ENCODE results near the gene OGFOD3. TPM values are rescaled to one million over a fixed set of nuclear protein-coding genes. Genes with fewer than 3 reads are reported as not detected.
A peak's percentile ranks its signal among the peaks of the same experiment; 100 is the strongest.

The OGFOD3 gene
- total and polyA plus RNA-seq, 2 donors from 2014 or later = 27.8 to 36.1 TPM

- no peak for FAIRE-seq
- Histone ChIP-seq H3K27ac (ENCODE audit: low read depth in 2 of 2, low read length in 2 of 2) (peak overlapping the region in 1 of 2 donors; percentile 28), H3K4me1 (ENCODE audit: control insufficient read depth in 2 of 3, insufficient read depth in 2 of 3, low read depth in 1 of 3, low read length in 3 of 3) (peaks cover 0 to 5% (median 0%) of the 10 kb centered on the region in 3 donors), H3K36me3 (ENCODE audit: control insufficient read depth in 2 of 3, insufficient read depth in 3 of 3, low read length in 3 of 3) (peaks cover 0 to 2% (median 0%) of the 10 kb centered on the region in 3 donors), H3K4me3 (ENCODE audit: low read length in 3 of 3) (no peak overlapping the region), H3K27me3 (ENCODE audit: control insufficient read depth, insufficient read depth, low read length) (no peaks in the 10 kb centered on the region), H3K9ac (ENCODE audit: low read length in 3 of 3) (no peak overlapping the region), H3K9me3 (ENCODE audit: control insufficient read depth in 2 of 3, insufficient read depth in 1 of 3, low read length in 3 of 3) (no peaks in the 10 kb centered on the region)
- TF ChIP-seq CTCF (IDR thresholded peaks at IDR 0.05; ENCODE audit: borderline replicate concordance, extremely low read depth, insufficient read depth) = peak; percentile 39
- peak in 3 of 5 donors; percentile 41 to 51 (median 48) for DNase-seq
- intact Hi-C loops (cut with DNase I) = no loop called here
Observed at GRCh38 chr17:82424001-82424862, 5.8 kb upstream of the OGFOD3 start.

DNA sequence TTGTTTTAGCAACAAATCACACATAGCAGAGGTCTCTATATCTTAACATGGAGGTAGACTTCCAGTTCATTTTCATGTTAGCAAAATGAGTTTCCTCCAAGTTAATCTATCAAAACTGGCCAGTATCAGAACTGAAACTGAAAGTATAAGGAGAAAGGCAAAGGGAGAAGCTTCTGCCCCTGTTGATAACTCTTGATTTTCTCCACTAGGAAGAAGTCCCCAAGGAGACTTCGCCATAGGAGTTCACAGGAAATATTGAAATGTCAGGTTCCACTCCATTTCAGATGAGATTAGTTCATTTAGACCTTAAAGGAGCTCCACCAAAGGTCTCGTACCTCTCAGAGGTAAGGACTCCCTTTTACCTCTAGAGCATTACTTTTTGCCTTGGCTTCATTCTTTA lies 1.2 kb upstream of the OGFOD3 start:
- TF ChIP-seq CTCF (IDR thresholded peaks at IDR 0.05; ENCODE audit: borderline replicate concordance, extremely low read depth, insufficient read depth) = no peak
- H3K4me3 ChIP-seq (ENCODE audit: low read length in 3 of 3) = peak overlapping the region in 2 of 3 donors; percentile 1 to 88
- peaks cover 0 to 2% (median 0%) of the 10 kb centered on the region in 3 donors for H3K36me3 ChIP-seq (ENCODE audit: control insufficient read depth in 2 of 3, insufficient read depth in 3 of 3, low read length in 3 of 3)
- no peak overlapping the region for H3K27ac ChIP-seq (ENCODE audit: low read depth in 2 of 2, low read length in 2 of 2)
- no peak for DNase-seq
- H3K9me3 ChIP-seq (ENCODE audit: control insufficient read depth in 2 of 3, insufficient read depth in 1 of 3, low read length in 3 of 3) = no peaks in the 10 kb centered on the region
- no peak for FAIRE-seq
- H3K27me3 ChIP-seq (ENCODE audit: control insufficient read depth, insufficient read depth, low read length) = no peaks in the 10 kb centered on the region
- intact Hi-C loops (cut with DNase I) = no loop called here
- H3K9ac ChIP-seq (ENCODE audit: low read length in 3 of 3) = peak overlapping the region in 1 of 3 donors; percentile 81
- H3K4me1 ChIP-seq (ENCODE audit: control insufficient read depth in 2 of 3, insufficient read depth in 2 of 3, low read depth in 1 of 3, low read length in 3 of 3) = peaks cover 0 to 9% (median 2%) of the 10 kb centered on the region in 3 donors

DNA sequence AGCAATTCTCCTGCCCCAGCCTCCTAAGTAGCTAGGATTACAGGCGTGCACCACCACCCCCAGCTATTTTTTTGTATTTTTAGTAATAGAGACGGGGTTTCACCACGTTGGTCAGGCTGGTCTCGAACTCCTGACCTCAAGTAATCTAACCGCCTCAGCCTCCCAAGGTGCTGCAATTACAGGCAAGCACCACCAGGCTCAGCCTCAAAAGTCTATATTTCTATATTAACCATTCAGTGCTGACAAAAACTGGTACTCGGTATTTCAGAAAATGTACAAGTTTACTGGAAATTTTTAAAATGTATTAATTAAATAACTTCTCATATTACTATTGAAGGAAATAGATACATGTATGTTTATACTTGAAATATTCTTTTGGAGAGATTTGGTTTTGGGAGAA lies 1.6 kb downstream of the OGFOD3 start:
- H3K9ac ChIP-seq (ENCODE audit: low read length in 3 of 3) = no peak overlapping the region
- no peak for FAIRE-seq
- no peak overlapping the region for H3K27ac ChIP-seq (ENCODE audit: low read depth in 2 of 2, low read length in 2 of 2)
- H3K4me3 ChIP-seq (ENCODE audit: low read length in 3 of 3) = no peak overlapping the region
- peaks cover 0 to 9% (median 2%) of the 10 kb centered on the region in 3 donors for H3K4me1 ChIP-seq (ENCODE audit: control insufficient read depth in 2 of 3, insufficient read depth in 2 of 3, low read depth in 1 of 3, low read length in 3 of 3)
- peaks cover 0 to 2% (median 0%) of the 10 kb centered on the region in 3 donors for H3K36me3 ChIP-seq (ENCODE audit: control insufficient read depth in 2 of 3, insufficient read depth in 3 of 3, low read length in 3 of 3)
- H3K9me3 ChIP-seq (ENCODE audit: control insufficient read depth in 2 of 3, insufficient read depth in 1 of 3, low read length in 3 of 3) = no peaks in the 10 kb centered on the region
- TF ChIP-seq CTCF (IDR thresholded peaks at IDR 0.05; ENCODE audit: borderline replicate concordance, extremely low read depth, insufficient read depth) = no peak
- intact Hi-C loops (cut with DNase I) = no loop called here
- H3K27me3 ChIP-seq (ENCODE audit: control insufficient read depth, insufficient read depth, low read length) = no peaks in the 10 kb centered on the region
- DNase-seq = no peak
